Measurements from ENCODE around the gene SKI.

DNA sequence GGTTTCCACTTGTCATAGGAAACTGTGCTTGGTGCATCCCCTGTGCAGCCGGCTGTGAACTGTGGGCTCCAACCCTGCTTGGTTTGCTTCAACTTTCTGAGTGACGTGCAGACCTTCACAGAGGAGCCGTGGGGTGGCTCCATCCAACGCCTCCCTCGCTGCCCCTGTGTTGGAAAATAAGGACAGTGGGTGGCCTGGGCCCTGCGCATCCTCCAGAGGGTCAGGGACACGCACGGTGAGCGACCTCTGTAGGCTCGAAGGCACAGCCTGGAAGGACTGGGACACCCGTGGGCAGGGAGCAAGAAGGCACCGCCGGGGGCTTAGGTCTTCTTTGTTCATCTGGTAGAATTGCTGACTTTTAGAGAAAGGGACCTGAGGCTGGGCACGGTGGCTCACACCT lies 27.1 kb upstream of the SKI start:
- no peak for TF ChIP-seq EZH2phosphoT487 (IDR thresholded peaks at IDR 0.05; ENCODE audit: low read depth)
- TF ChIP-seq, protein P1, sequence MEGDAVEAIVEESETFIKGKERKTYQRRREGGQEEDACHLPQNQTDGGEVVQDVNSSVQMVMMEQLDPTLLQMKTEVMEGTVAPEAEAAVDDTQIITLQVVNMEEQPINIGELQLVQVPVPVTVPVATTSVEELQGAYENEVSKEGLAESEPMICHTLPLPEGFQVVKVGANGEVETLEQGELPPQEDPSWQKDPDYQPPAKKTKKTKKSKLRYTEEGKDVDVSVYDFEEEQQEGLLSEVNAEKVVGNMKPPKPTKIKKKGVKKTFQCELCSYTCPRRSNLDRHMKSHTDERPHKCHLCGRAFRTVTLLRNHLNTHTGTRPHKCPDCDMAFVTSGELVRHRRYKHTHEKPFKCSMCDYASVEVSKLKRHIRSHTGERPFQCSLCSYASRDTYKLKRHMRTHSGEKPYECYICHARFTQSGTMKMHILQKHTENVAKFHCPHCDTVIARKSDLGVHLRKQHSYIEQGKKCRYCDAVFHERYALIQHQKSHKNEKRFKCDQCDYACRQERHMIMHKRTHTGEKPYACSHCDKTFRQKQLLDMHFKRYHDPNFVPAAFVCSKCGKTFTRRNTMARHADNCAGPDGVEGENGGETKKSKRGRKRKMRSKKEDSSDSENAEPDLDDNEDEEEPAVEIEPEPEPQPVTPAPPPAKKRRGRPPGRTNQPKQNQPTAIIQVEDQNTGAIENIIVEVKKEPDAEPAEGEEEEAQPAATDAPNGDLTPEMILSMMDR (IDR thresholded peaks at IDR 0.05; ENCODE audit: low read depth, low read length), result no peak

All from OCI-LY3 (cell line).